GM19240 (cell line): ENCODE data around the gene DPEP1.
"Not testable (repeated sequence)": the region's sequence is repeated elsewhere in the genome, so short reads cannot be mapped to it uniquely, and the experiment has no call there.

Experiments
- DNase-seq: peaks from one replicate; pipeline ENCODE4 v3.0.0; 2011; ENCODE audit warnings: low spot score; ENCODE audit not compliant: insufficient read length

DPEP1 gene

DNA sequence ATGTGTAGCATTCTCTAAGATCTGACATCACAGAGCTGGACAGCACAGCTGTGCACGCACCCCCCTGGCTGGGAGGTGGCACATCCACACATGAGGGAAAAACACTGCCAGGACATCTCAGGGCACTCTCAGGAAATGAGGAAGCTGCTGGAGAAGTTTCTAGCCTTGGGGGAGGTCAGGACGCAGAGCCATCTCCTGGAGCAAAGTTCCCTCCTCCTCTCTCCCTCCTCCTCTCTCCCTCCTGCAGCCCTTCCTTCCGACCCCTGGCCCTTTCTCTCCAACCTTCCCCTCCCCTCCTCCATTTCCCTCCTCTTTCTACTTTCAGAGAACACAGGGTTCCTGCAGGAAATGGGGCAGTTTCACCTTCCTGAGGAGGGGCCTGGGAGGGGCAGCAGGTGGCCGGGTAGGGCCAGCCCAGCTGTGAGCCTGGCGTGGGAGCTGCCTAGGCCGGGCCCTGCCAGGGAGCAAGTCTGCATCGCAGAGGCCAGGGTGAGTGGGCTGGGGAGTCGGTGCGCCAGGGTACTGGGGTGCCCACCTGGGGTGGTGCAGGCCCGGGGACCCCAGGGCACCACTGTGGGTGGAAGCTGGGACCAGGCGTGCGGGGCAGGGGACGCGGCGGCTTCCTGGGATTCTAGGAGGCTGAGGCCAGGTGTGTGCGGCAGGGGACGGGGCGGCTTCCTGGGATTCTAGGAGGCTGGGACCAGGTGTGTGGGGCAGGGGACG is at the start of gene DPEP1:
TSS of gene DPEP1 (plus strand) at position 412 of the 723 bp plus-strand sequence. CDS start 16,769 bp downstream, outside the sequence.
- no peak for DNase-seq

DNA sequence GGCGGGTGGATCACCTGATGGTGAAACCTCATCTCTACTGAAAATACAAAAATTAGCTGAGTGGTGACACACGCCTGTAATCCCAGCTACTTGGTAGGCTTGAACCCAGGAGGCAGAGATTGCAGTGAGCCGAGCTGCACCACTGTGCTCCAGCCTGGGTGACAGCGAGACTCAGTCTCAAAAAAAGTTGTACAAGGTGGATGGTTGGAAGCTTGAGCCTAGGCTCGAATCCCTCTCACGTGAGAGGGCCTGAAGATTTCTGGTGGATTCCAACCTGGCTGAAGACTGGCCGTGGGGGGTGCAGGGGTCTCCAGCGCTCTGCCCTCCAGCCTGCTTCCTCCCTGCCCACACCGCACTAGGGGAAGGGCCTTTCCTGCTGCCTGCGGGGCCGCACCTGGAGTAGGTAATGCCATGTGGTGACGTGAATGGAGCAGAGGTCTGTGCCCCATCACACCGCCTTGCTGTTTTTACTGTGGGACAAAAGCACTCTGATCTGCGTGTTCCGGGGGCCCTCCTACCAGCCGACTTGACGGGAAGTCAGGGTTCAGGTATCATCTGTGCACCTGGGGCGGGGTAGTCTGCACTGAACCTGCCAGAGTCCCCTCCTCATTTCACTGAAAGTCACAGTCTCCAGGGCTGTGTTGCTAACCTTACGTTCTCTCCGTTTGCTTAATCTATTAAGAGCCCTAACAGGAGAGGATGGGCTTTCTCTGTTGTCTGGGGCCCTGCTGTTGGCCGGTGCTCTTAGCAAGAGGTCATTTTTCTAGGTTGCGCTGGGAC is 48.8 kb upstream of the DPEP1 start:
- no peak for DNase-seq

DNA sequence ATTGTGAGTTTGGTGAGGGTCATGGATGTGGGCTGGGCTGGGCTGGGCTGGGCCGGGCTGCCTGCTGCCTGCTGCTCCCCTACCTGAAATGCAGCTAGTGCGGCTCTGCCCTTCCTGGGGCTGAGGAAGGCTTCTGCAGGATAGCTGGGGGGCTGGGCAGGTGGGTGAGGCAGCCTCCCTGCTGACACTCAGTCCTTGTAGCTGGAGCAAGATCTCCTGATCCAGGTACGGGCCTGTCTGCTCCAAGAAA is 48.3 kb upstream of the DPEP1 start:
- no peak for DNase-seq

DNA sequence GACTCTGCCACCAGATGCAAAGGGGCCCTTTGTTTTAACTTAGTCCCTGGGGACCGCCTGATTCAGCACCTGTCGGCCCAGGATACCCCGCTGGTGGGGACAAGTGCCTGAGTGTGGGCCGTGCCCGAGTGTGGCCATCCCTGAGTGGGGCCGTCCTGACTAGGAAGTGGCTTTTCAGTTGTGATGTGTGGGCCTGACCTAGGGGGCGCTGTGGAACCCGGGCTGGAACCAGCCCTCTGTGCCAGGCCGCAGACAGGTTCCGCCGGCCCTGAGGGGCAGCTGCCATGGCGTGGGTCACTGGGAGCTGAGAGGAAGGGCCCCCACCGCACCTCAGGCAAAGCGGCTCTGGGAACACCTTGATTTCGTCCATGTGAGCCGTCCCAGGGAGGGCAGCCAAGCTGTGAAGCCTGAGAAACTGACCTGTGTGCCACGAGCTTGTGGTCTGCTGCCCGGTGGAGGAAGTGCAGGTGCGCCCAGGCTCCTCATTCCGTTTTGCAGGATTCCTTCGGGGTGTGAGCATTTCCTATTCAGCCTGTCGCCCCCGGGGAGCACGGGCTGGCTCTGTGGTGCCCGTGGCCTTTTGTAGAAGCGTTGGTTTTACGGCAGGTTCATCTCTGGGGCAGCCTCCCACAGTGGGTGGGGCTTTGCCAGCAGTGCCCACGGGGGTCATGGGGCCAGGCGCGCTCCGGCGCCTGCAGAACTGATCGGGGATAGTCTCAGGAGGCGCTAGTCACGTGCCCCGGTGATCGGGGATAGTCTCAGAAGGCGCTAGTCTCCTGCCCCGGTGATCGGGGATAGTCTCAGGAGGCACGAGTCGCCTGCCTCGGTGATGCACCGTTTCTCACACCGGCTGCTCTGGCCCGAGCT is 47.7 kb upstream of the DPEP1 start:
- no peak for DNase-seq

DNA sequence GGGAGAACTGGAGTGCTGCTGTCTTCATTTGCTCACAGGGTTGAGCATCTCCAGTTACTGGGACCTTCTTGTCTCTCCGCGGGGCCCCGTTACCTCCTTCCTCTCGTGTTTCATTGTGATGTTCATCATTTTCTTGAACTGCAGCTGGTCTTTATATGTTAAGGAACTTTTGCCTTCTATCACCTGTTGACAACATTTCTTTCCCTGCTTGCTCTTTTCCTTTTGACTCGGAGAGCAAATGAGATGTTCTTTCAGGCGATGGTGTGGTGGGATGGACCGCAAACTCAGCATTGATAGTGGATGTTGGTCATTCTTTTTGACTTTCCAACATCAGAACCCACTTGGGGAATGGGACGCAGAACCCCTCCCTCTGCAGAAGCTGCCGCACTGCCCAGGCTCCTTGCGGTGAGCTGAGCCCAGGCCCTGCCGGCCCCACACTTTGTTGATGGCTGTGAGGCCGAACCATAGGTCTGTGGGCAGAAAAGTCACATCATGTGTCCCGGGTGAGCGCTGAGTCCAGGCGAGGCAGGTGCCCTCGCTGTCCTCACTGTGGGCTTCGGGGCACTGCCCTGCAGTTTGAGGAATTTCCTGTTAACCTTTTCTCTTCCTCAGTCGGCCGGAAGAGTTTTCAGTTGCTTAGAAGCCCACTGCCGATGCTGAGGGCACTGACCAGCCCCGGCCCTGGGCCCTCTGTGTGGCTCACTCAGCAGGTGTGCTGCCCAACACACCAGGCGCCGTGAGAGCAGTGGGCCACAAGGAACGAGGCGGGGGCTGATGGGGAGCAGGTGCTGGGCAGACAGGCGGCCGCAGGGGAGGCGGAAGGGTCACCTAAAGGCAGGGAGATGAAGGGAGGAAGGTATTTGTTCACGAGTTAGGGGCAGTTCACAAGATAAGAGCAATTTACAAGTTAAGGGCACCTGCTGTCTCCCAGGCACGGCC is 45.5 kb upstream of the DPEP1 start:
- no peak for DNase-seq

DNA sequence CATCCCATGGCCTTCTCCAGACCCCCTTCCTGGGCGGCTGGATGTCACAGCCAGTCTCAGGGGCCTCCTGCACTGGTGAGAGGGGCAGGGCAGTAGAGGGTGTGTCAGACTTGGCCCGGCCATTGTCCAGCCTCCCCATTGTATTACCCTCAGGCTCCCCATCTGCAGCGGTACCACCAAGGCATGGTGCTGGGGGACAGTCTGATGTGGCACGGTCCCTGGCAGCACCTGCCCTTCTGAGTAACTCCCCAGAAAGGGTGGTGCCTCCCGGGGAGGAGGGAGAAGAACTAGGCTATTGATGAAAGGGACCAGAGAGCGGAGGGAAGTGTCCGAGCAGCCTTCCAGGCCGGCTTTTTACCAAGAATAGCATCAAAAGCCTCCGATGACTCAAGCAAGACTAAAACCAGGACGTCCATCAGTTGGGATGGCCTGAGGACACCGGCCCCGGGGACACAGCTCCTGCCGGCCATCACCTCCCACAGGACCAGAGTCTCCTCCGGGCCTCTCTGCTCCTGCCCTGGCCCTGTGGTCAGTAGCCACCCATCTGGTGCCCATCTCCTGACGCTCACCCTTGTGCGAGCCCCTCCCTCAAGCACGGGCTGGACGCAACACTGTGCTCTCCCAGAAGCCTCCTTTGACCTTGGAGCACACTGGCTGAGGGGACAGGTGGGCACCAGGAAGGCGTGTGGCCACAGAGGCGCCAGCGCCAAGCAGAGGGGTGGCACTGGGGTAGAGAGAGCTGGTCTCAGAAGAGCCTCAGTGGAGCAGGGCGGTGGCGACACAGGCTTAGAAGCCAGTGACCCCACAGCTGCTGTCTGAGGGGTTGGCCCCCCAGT is 43.7 kb upstream of the DPEP1 start:
- DNase-seq, result no peak

DNA sequence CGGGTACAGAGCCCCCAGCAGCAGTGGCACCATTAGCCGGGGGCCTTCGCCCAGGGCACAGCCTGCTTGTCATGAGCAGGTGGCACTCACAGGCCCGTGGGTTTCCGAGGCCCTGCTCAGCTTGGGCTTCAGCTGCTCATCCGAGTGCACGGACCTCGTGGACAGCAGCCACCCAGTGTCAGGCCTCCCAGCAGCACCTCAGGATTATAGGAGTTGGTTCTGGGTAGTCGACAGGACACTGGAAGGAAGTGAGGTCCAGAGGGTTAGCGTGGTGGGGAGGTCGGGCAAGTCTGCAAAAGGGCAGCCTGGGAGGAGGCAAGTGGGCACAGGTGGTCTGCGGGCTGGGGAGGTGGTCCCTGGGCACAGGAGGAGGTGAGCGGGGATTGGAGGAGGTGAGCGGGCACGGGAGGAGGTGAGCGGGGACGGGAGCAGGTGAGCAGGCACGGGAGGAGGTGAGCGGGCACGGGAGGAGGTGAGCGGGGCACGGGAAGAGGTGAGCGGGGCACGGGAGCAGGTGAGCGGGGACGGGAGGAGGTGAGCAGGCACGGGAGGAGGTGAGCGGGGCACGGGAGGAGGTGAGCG is 43.0 kb upstream of the DPEP1 start:
- DNase-seq, result no peak

DNA sequence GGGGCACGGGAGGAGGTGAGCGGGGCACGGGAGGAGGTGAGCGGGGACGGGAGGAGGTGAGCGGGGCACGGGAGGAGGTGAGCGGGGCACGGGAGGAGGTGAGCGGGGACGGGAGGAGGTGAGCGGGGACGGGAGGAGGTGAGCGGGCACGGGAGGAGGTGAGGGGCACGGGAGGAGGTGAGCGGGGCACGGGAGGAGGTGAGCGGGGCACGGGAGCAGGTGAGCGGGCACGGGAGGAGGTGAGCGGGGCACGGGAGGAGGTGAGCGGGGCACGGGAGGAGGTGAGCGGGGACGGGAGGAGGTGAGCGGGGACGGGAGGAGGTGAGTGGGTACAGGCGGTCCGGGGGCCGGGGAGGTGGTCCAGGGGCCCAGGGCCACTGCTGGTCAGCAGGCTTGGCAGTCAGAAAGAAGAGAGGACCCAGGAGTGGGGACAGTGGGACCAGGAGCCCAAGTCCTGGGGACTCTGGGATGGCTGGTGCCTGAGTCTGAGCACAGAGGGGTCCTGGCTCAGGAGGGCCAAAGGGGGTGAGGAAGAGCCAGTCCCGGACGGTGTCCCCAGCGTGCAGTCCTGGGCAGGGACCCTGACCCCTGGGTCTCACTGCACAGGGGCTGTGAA is 42.4 kb upstream of the DPEP1 start:
- DNase-seq, result not testable (repeated sequence)

DNA sequence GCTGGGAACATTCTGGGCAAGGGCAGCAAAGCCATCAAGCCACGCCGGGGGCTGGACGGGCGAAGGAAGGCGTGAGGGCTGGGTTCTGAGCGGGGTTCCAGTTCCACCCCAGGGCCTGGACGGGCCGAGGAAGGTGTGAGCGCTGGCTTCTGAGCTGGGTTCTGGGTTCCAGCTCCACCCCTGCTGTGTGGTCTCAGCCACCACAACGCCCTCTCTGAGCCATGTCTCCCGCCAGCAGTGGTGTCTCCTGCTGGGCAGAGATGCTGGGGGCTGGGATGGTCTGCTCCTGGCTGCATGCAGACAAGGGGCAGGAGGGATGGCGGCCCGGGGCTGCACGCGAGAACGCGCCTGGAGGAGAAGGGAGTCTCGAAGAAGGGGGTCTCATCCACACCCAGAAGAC is 41.8 kb upstream of the DPEP1 start:
- no peak for DNase-seq

DNA sequence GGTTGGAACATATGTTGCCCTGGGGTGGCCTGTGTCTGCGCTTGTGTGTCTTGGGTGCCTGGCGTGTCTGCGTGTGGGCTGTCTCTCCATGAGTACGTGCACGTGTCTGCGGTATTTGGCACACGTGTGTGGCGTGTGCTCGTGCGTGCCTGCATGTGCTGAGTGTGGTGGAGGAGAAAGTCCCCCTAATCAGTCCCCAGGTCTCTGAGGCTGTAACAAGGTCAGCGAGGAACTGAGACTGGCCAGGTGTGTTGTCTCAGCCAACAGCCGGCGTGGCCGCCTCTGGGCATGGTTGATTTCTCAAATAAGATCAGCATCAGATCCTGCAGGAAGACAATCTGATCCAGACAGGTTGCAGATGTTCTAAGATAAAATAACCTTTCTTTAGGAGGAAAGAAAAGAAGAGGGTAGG is 41.4 kb upstream of the DPEP1 start:
- DNase-seq, result no peak

DNA sequence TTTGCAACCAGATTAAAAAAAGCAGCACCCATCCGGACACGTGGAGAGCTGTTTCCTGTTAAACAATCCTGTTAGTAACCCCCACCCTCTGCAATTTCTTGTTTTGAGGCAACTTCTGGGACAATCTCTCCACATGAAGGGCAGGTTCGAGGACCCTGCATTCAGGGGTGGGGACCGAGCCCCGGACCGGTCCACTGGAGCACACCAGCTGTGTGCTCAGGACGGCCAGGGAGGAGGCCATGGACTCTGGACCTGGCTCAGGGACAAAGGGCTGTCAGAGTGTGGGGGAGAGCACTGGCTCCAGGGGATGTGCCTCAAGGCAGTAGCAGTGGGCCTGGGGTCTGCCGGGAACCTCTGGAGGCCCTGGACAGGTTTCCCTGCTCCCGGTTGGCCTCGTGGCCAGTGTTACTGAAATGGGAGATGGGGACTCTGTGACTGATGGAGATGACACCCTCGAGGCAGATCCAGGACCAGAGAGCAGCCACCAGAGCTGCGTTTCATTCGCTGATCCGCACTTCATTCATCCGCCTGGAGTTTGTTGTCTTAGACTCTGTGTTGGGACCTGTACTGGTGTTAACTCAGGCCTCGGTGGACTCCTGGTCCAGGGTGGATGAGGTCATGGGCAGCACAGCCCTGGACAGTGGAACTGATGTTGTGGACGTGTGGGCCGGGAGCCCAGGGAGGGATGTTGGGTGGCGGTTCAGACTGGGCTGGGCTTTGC is 40.8 kb upstream of the DPEP1 start:
- no peak for DNase-seq

DNA sequence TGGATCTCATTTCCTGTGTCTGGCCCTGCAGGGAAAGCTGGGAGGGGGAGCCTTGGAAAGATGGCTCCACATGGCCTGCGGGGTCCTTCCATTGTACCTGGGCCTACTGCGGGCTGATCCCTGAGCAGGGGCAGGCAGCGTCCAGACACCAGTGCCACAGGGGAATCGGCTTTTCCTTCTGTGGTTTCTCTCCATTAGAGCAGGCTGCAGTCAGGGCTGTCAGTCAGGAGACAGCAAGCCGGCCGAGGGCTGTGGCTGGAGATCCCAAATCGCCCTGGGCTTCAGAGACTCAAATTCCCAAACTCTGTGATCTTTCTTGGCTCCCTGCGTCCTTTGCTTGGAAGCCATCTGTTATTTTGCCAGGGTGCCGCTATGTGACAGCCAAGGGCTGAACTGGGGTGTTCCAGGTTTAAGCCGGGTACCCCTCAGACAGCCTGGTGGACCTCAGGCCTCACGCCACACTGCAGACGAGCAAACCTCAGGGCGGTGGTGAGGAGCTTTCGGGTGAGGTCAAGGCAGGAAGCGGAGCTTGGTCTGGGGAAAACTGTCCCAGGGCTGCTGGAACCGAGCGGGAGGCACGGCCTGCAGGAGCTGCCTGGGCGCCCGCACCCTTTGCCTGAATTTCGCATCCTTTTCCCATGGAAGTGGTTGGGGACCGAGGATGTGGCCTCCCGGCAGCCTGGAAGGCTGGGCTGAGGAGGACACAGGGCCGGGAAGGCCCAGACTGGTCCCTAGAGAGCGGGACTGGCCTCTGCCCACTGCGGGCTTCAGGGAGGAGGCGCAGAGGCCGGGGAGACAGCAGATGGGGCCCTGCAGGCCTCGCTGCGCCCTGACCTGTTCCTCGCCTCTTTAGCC is 39.4 kb upstream of the DPEP1 start:
- DNase-seq, result no peak

DNA sequence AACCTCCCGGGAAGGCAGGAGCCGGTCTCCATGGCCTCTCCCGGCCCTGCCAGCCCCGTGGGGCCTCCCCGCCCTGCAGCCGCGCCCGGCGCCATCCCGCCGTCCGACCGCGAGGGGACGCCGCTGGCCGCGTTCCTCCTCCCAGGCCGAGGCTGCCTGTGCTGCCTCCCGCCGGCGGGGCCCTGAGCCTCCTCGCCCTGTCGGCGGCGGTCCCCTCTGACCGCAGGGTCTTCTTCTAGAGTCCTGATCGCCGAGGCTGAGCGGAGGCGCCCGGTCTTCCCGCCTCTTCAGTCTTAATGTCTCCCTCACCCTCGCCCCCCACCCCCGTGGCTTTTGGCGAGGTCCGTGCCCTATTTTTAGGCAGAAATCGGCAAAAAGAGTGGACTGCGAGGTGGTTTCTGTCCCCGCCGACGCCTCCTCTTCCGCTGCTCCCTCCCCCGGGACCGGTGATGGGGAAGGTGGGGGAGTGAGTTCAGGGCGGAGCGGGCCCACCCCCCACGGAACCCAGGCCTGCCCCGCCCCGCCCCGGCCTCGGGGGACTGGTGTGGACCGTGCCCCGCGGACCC is 38.7 kb upstream of the DPEP1 start:
- DNase-seq, result peak; percentile 83

DNA sequence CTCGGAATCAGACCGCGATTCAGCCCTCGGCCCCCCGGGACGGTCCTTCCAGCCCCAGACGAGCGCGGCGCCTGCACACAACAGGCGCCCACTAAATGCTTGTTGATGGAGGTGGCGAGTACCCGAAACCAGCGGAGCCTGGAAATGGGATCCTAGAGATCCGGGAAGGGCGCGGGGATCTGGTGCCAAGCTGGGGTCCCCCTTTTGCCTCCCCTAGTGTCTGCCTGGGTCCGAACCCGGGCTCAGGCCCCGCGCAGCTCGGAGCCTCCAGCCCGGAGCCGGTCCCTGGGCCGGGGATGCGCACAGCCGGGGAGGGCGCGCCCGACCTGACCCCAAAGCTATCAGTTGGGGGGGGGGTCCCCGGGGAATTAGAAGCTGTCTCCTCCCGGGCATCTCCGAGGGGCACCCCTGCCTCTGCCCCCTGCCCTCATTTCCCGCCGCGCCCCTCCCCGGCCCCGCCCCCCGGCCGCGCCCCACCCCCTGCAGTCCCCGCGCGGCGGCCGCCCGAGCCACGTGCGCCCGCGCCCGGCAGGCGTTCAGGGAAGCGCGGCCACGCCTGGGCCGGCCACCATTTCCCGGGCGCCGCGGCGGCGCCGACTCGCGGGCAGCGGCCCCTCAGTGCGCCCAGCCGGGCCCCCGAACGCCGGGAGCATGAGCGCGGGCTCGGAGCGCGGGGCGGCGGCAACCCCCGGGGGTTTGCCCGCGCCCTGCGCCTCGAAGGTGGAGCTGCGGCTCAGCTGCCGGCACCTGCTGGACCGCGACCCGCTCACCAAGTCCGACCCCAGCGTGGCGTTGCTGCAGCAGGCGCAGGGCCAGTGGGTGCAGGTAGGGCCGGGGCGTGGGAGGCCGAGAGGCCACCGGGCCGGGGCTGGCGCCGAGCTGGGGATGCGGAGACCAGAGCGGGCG is 37.9 kb upstream of the DPEP1 start, which contains the start of gene CPNE7:
TSS of gene CPNE7 (plus strand) at position 512 of the 906 bp plus-strand sequence. CDS start at position 652, 140 bp downstream.
- peak; percentile 63 for DNase-seq

DNA sequence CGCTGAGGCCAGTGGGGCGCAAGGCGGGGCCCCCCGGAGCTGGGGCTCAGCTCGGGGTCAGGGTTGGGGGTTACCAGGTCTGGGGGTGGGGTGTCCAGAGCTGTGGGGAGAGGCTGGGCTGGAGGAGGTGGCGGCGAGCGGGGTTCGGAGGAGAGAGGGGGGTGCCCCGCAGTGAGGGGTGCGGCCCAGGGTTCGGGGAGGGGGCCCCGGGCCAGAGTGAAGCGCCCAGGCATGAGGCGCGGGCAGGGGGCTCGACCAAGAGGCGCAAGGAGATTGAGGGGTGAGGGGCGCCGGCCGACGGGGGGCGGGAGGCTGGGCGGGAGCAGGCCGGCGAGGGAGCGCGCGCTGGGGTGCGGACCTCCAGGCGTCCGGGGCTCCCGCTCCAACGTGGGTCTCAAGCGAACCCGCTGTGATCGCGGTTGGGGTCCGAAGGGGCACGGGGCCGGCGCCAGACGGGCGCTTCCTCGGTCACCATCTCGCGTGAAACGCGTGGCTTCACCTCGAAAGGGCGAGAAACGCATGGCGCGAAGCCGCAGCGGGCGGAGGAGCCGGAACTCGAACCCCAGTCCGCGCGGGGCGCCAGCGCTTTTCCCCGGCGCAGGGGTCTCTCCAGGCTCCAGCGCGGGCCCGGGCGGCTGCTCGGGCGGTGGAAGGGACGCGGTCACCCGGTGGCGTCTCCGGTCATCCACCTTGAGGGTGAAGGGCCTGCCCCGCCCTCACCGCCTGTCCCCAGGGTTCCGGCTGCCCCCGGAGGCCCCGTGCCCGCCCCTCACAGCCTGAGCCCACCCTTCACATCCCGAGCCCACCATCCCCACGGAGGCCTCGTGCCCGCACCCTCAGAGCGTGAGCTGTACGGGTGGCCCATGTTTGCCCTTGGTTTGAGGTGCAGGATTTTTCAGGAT is 37.0 kb upstream of the DPEP1 start:
- no peak for DNase-seq
